ENCODE data around the gene ZBTB11. TPM values are rescaled to one million over a fixed set of nuclear protein-coding genes. Genes with fewer than 3 reads are reported as not detected.

Gene ZBTB11
- total RNA-seq: 31.1 TPM

GRCh38 chr3:101676765-101677435 lies at the start of gene ZBTB11:
Gene ZBTB11 (minus strand): TSS chr3:101677132. CDS start chr3:101676914, 218 bp downstream.

DNA sequence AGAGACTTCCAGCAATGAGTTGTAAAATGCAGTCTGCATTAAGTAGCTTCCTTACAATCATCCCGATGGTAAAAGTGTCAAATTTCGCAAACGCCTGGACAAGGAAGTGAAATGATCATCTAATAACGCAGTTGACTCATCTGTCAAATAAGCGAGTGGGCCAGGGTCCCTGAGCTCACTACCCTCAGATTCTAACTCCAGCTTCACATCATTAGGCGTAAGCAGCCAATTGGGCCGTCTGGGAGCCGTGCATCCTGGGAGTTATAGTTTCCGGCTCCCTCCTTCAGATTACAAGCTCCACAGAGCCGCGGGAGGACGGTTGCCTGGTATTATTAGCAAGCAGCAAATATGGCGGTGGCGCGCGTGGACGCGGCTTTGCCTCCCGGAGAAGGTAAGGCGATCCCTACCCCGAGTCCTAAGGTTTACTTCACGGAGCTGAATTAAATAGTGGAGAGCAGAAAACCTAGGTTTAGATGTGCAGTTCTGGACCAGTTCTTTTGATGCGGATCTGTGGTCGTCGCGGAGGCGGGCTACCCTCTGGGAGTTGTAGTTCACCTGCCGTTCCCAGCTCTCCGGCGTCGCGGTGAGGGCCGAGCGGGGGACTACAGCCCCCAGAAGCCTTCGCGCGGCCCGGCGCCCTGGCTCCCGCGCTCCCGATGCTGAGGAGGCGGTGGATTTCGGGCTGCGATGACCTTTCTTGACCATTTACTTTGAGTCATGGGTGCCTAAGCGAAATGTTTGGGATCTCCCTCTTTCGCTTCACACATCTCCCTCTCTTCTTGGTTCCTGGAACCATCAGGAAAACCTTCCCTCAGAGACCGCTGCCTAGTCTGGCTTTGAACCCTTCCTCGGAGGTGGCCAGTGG lies 47.6 kb upstream of the ZBTB11 start, which contains the start of gene CEP97:
Gene CEP97, plus strand, starts transcription at position 286 of the 865 bp plus-strand sequence. Its CDS starts 63 bp downstream, at position 349.

Small RNA genes within 50 kb of the gene (small RNA-seq; reads per million reads assigned to genes)
- gene RF00019 (ENCODE audit: low replicate concordance) (not detected), gene RNU6-1256P (ENCODE audit: low replicate concordance) (not detected), gene RNY1P12 (ENCODE audit: low replicate concordance) (0.09 reads per million)

Other genes with a start within 250 kb of the ZBTB11 start
- 57.2 TPM for gene SENP7, start 163.9 kb downstream of the ZBTB11 start, total RNA-seq
- 17.3 TPM for gene TRMT10C, start 115.3 kb downstream of the ZBTB11 start, total RNA-seq
- gene PCNP, start 103.0 kb downstream of the ZBTB11 start, total RNA-seq: 87.5 TPM
- gene RPL24, start 9.6 kb upstream of the ZBTB11 start, total RNA-seq: 1,419 TPM
- 19.8 TPM for gene CEP97, start 47.5 kb upstream of the ZBTB11 start, total RNA-seq
- 6.1 TPM for gene NXPE3, start 102.1 kb upstream of the ZBTB11 start, total RNA-seq
- 33.2 TPM for gene NFKBIZ, start 172.4 kb upstream of the ZBTB11 start, total RNA-seq